GM18519 (cell line): ENCODE data around the gene COL6A5.
"Not testable (repeated sequence)": the region's sequence is repeated elsewhere in the genome, so short reads cannot be mapped to it uniquely, and the experiment has no call there.

ENCODE experiments used
- ATAC-seq: cut with Tn5 transposase; IDR thresholded peaks from one replicate; pipeline ENCODE4 v1.9.1; 2021; ENCODE audit warnings: mild to moderate bottlenecking, moderate library complexity; ENCODE audit not compliant: unreplicated experiment, low FRiP score

COL6A5 gene

GRCh38 chr3:130386604-130387263 lies 41.3 kb downstream of the COL6A5 start:
- no peak for ATAC-seq

GRCh38 chr3:130389743-130390478 lies 44.4 kb downstream of the COL6A5 start:
- ATAC-seq = no peak

GRCh38 chr3:130392266-130392665 lies 46.8 kb downstream of the COL6A5 start:
- ATAC-seq = no peak

- no peak for ATAC-seq
These were observed 48.1 kb downstream of the COL6A5 start for GRCh38 chr3:130393594-130393993.

GRCh38 chr3:130395331-130395730 lies 49.9 kb downstream of the COL6A5 start:
- ATAC-seq = no peak

- ATAC-seq = no peak
These were observed 50.4 kb downstream of the COL6A5 start for GRCh38 chr3:130395916-130396315.

- ATAC-seq = no peak
These were observed 58.9 kb downstream of the COL6A5 start for GRCh38 chr3:130404401-130404800.

GRCh38 chr3:130405956-130406355 lies 60.5 kb downstream of the COL6A5 start:
- no peak for ATAC-seq

- not testable (repeated sequence) for ATAC-seq
These were observed 62.8 kb downstream of the COL6A5 start for GRCh38 chr3:130408253-130408652.

- no peak for ATAC-seq
These were observed 65.8 kb downstream of the COL6A5 start for GRCh38 chr3:130411320-130411719.

- ATAC-seq = no peak
These were observed 67.6 kb downstream of the COL6A5 start for GRCh38 chr3:130412991-130413560.

GRCh38 chr3:130414457-130414856 lies 69.0 kb downstream of the COL6A5 start:
- ATAC-seq = peak; percentile 53

- ATAC-seq = no peak
These were observed 75.0 kb downstream of the COL6A5 start for GRCh38 chr3:130420466-130420865.

GRCh38 chr3:130423064-130423463 lies 77.6 kb downstream of the COL6A5 start:
- no peak for ATAC-seq

GRCh38 chr3:130424837-130425236 lies 79.4 kb downstream of the COL6A5 start:
- no peak for ATAC-seq

- ATAC-seq = no peak
These were observed 80.0 kb downstream of the COL6A5 start for GRCh38 chr3:130425484-130425883.

GRCh38 chr3:130426206-130426605 lies 80.7 kb downstream of the COL6A5 start:
- no peak for ATAC-seq

- ATAC-seq = no peak
These were observed 83.6 kb downstream of the COL6A5 start for GRCh38 chr3:130428871-130429712.

GRCh38 chr3:130429713-130430023 lies 84.2 kb downstream of the COL6A5 start:
- no peak for ATAC-seq

- no peak for ATAC-seq
These were observed 84.8 kb downstream of the COL6A5 start for GRCh38 chr3:130430266-130430665.

GRCh38 chr3:130432086-130432485 lies 86.6 kb downstream of the COL6A5 start:
- not testable (repeated sequence) for ATAC-seq
